ENCODE data around the gene FRAS1.
"Not testable (repeated sequence)": the region's sequence is repeated elsewhere in the genome, so short reads cannot be mapped to it uniquely, and the experiment has no call there.

FRAS1 gene

DNA sequence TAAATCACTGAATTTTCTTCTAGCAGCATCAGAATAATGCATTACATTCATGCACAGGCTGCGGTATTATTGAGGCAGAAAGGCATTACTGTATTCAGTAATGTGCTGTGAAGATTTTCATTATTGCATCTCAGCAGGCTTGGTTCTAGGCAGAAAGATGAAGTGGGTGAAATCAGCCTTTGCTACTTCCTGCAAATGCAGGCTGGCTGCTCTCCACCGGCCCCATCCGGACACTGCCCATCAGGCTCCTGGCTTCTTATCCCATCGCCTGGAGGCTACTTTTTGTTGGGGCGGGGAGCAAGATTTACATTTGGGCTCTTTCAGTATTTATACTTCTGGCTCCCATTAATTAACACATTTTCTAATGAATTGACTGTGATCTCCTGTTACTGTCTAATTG, 117.8 kb downstream of the FRAS1 start:
- H3K4me3 ChIP-seq (ENCODE audit: low read depth, low read length) = no peak overlapping the region
- no peak for DNase-seq (ENCODE audit: low read depth)
- TF ChIP-seq, protein P1, sequence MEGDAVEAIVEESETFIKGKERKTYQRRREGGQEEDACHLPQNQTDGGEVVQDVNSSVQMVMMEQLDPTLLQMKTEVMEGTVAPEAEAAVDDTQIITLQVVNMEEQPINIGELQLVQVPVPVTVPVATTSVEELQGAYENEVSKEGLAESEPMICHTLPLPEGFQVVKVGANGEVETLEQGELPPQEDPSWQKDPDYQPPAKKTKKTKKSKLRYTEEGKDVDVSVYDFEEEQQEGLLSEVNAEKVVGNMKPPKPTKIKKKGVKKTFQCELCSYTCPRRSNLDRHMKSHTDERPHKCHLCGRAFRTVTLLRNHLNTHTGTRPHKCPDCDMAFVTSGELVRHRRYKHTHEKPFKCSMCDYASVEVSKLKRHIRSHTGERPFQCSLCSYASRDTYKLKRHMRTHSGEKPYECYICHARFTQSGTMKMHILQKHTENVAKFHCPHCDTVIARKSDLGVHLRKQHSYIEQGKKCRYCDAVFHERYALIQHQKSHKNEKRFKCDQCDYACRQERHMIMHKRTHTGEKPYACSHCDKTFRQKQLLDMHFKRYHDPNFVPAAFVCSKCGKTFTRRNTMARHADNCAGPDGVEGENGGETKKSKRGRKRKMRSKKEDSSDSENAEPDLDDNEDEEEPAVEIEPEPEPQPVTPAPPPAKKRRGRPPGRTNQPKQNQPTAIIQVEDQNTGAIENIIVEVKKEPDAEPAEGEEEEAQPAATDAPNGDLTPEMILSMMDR (conservative IDR thresholded peaks at IDR 0.05; ENCODE audit: low read depth, low read length) = no peak

DNA sequence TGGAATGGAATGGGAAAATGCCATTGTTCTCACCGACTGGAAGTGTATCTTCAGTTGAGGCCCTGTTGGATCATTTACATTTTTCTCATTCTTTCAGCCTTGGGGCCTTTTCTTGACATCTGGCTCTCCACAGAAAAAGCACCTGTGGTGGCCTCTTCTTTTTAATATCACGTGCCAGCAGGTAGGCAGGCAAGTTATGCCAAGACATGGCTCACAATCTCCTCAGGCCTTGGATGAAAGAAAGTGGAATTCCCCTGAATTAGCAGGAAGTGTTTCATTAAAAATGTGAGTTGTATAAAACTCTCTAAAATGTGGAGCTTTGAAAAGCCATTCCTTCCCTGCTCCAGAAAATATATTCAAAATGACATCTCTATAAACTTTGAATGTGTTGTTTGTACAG, 122.1 kb downstream of the FRAS1 start:
- no peak for DNase-seq (ENCODE audit: low read depth)
- TF ChIP-seq, protein P1 (conservative IDR thresholded peaks at IDR 0.05; ENCODE audit: low read depth, low read length) = no peak
- H3K4me3 ChIP-seq (ENCODE audit: low read depth, low read length) = no peak overlapping the region

DNA sequence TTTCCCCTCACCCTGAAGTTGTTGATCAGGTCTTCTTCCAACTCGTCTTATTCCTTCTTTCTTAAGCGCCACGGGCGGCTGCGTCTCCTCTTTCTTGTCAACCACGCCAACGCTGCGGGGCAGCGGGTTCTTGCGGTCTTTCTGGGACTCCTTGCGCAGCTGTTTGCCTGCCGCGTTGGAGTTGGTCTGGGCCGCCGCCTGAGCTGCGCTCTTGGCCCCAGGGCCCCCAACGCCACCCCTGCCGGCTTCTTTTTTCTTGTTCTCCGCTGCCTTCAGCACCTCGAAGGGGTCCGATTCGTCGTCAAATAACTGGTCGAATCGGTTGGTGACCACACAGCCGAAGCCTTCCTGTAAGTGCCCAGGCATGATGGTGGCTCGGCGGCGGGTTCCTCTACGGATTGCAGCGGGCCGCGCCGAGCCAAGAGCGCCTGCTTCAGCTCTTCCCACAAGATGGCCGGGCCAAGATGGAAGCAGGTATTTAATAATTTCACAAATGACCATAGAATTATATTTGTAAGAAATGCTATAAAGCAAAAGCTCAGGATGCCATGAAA, 124.6 kb downstream of the FRAS1 start:
- not testable (repeated sequence) for H3K4me3 ChIP-seq (ENCODE audit: low read depth, low read length); DNase-seq (ENCODE audit: low read depth)

DNA sequence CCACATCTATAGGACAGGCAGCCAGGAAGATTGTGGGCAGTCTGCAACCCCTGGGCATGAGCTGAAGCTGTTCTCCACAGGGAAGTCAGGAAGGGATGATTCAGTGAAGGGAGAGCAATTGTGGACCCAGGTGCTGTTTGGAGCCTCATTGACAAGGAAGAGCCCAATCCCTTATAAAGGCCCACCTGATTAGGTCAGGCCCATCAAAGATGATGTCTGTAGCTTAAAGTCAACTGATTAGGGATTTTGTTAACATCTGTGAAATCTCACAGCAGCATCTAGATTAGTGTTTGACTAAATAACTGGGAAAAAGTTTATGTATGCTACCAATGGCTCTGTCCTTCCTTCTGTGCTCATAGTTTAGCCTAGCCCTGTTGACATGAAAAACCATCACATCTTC, 127.5 kb downstream of the FRAS1 start:
- H3K4me3 ChIP-seq (ENCODE audit: low read depth, low read length) = no peak overlapping the region
- TF ChIP-seq, protein P1 (conservative IDR thresholded peaks at IDR 0.05; ENCODE audit: low read depth, low read length) = no peak
- no peak for DNase-seq (ENCODE audit: low read depth)

DNA sequence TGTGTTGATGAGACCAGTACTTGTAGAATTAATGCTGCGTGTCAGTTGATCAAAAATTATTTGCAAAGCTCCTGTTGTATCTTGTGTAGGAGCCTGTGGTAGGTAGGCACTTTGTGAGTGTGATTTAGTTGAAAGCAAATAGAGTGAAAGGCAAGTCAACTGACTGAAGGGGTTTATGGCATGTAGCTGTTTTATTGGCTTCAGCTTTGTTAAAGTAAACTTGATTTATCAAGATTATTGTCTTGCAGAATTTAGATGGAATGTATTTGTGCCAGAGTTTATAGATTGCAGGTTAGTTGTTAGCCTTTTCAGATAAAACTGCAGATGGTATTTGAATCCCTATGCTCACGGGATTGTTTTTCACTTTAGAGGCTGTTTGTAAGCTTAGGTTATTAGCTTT, 128.0 kb downstream of the FRAS1 start:
- TF ChIP-seq, protein P1 (conservative IDR thresholded peaks at IDR 0.05; ENCODE audit: low read depth, low read length) = no peak
- DNase-seq (ENCODE audit: low read depth) = no peak
- no peak overlapping the region for H3K4me3 ChIP-seq (ENCODE audit: low read depth, low read length)

DNA sequence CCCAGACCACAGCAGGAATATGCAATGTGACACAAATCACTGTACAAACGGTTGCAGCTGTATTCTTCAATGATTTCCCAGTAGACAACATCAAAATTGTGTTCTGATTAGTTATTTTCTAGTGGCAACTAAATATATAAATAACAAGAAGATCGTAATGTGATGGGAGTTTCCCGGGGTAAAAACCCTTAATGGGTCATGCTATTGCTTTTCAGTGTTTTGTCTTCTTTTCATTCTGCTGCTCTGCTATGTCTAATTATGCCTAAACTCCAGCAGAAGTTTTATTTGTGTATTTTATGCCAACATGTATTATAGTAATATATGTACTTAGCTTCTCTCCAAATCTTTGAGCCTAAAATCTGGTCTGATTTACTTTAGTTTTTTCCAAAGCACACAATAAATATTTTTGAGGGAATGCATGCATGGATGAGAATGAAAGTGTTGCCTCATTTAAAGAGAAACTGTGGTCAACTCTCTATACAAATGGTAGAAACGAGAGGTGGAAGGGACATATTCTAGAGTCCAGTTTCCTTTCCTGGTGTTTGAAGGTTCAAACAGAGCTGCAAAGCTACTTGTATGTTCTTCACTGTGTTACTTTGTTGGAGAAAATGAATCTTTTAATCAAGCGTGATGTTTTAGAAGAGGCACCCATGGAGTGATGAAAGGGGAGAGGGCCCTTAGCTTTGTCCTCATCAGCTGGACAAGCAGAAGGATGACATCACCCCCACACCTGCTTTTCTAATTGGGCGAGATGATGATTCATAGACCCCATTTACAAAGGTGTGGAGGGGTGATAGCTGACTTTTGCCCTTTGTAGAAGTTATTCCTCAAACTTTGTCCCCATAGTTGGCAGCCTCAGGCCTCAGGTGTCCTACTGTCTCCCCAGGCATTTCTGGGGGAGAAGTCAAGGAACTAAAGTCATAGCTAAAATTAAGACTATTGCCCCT, 129.7 kb downstream of the FRAS1 start:
- DNase-seq (ENCODE audit: low read depth) = no peak
- TF ChIP-seq, protein P1 (conservative IDR thresholded peaks at IDR 0.05; ENCODE audit: low read depth, low read length) = no peak
- no peak overlapping the region for H3K4me3 ChIP-seq (ENCODE audit: low read depth, low read length)

DNA sequence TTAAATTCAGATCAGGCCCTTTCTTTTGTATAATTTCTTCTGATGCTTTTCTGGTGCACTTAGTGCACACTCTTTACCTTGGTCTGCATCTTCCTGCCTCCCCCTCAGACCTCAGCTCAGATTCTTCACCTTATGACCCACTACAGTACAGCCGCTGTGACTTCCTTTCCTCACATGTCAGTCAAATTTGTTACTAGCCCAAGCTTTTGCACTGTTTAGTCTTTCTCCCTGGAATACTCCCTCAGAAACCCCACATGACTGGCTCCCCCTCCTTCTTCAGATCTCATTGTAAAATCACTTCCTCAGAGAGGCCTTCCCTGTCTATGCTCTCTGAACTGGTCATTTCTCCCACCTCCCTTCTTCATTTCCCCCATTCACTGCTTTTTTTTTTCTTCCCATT, 132.9 kb downstream of the FRAS1 start:
- TF ChIP-seq, protein P1 (conservative IDR thresholded peaks at IDR 0.05; ENCODE audit: low read depth, low read length) = no peak

More for the DNA sequence above, 132.9 kb downstream of the FRAS1 start:
- no peak for DNase-seq (ENCODE audit: low read depth)
- H3K4me3 ChIP-seq (ENCODE audit: low read depth, low read length) = no peak overlapping the region

Data from choroid plexus epithelial cell (primary cell).